Epithelial cell of proximal tubule (primary cell): Measurements from ENCODE around the gene HOXC9. TPM values are rescaled to one million over a fixed set of nuclear protein-coding genes. Genes with fewer than 3 reads are reported as not detected.

ENCODE experiments used
- DNase-seq: peaks from one replicate; pipeline ENCODE4 v3.0.0-alpha.2; 2011; ENCODE audit warnings: low read depth
- H3K4me3 ChIP-seq: 2 replicates; pipeline ENCODE4 v1.5.1; 2011; ENCODE audit warnings: low read depth, mild to moderate bottlenecking, low read length
- CTCF ChIP-seq: conservative IDR thresholded peaks from 2 replicates; pipeline ENCODE4 v1.5.1; 2012; ENCODE audit warnings: low read depth, mild to moderate bottlenecking, low read length
- total RNA-seq: library from RNA; depleted of rRNA; stranded (reverse); fragments of >200 nt; gene quantifications from 2 replicates; pipeline ENCODE4 v1.2.3, GENCODE V29; 2015

Gene HOXC9
- total RNA-seq, 1 donor from 2014 or later, result 11.0 TPM

- peak overlapping the region; percentile 84 for H3K4me3 ChIP-seq
- no peak for TF ChIP-seq CTCF
- no peak for DNase-seq
Observed at GRCh38 chr12:53999559-54000115, 324 bp upstream of the HOXC9 start.

- peak overlapping the region; percentile 84 for H3K4me3 ChIP-seq
Observed at GRCh38 chr12:54001283-54002187, 1.6 kb downstream of the HOXC9 start.

DNA sequence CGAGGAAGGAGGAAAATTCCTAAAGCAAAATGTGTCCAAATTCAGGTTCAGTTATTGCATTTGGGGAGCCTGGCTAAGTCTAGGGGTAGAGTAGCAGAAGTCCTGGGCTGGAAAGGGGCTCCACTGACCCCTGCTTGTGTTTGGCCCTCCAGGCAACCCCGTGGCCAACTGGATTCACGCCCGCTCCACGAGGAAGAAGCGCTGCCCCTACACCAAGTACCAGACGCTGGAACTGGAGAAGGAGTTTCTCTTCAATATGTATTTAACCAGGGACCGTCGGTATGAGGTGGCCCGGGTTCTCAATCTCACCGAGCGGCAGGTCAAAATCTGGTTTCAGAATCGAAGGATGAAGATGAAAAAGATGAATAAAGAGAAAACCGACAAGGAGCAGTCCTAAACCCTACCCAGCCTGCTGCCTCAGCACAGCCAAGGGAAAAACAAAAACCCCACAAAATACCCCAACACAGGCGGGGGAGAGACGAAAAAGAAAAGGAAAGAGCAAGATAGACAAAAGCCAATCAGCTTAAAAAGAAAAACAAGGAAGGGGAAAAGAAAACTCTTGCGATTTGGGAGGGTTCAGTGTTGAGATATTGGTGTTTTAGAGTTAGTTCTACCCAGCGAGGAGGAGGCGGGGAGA, 2.4 kb downstream of the HOXC9 start:
- H3K4me3 ChIP-seq, result peak overlapping the region; percentile 84
- no peak for TF ChIP-seq CTCF
- no peak for DNase-seq

More at GRCh38 chr12:54001283-54002187, 1.6 kb downstream of the HOXC9 start:
- DNase-seq, result no peak
- TF ChIP-seq CTCF, result no peak

DNA sequence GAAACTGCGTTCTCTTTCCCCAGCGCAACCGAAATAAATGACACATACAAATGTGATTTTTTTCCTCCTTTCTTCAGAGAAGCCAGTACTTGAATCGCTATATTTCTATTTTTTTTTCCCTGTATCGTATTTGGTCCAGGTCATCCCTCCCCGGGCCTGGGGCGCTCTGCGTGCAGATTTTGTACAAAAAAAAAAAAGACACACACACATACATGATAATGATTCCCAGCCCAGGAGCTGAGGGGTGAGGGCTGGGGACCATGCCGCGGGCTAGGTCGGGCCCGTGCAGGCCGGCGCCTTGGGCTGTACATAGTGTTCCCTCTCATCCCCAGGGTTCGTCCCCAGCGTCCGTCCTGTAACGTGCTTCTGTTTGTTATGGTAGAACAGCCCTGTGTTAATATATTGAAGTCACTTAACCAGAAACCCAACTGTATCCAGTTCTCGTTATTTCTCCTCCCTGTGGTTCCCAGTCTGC, 3.0 kb downstream of the HOXC9 start:
- no peak for TF ChIP-seq CTCF
- H3K4me3 ChIP-seq, result peak overlapping the region; percentile 11
- no peak for DNase-seq

DNA sequence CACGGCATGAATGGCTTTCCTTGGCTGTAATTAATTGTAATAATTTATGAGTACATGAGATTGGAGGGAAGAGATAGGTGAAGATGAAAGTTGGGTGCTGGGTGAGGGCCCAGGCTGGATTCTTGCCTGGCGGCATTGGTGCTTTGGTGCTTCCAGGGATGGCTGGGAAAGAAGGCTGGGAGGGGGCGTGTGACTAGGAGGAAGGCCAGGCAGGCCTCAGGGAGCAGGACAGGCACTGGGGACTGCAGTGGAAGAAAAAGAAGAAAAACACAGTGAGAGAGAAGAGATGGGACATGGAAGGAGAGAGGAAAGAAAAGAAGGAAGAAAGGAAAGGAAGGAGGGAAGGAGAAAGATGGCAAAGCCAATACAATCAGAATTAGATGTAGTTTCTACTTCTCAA, 3.7 kb downstream of the HOXC9 start:
- DNase-seq, result no peak
- H3K4me3 ChIP-seq, result no peak overlapping the region
- TF ChIP-seq CTCF, result no peak

DNA sequence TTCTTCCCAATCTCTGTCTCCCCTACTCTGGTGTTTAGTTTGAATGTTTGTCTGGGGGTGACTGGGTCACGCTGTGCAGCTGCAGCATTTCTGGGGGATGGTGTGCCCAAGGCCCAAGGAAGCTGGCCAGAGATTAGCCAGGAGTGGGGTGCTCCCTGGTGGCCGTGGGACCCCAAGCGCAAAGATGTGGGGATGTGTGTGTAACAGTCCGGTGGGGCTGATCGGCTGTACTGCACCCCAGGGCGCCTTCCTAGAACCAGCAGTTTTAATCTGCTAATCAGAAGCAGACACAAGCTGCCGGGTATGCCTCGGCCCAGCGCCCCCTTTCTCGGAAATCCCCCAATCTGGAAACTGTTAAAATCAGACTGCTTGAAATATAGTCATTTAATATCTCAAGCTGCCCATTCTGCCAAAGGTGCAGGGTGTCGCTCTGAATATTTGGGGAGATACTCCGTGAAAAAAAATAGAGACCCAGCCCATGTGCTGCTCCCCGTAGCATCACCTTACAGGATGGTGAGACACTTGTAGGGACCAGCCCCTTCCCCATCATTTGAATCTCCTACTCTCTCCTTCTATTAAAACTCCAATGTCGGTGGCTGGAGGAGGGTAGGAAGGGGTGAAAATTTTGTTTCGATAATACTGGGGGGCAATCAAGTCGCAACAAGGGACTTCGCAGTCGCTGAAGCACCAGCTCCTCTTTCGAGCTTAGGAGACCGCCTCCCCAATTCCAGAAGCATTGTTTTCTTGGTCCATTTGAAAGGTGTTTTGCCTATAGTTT, 4.3 kb downstream of the HOXC9 start:
- no peak for TF ChIP-seq CTCF
- DNase-seq, result no peak
- H3K4me3 ChIP-seq, result peak overlapping the region; percentile 53
